Kidney (tissue), 14 donors: Measurements from ENCODE around the gene ZNF670. TPM values are rescaled to one million over a fixed set of nuclear protein-coding genes. Genes with fewer than 3 reads are reported as not detected.
A peak's percentile ranks its signal among the peaks of the same experiment; 100 is the strongest.

Experiments
- DNase-seq, 5 donors: peaks; one replicate each; pipeline ENCODE4 v3.0.0-alpha.2; 2013 to 2020
- FAIRE-seq: peaks from 2 replicates; lab custom pipeline; 2012; peaks lifted over from hg19 to GRCh38; lab: Jason Lieb, UNC
- H3K27ac ChIP-seq, 2 donors: one replicate each; pipeline ENCODE4 v1.7.0; 2013; ENCODE audit warnings: low read depth in 2 of 2, low read length in 2 of 2, inconsistent platforms in 1 of 2
- H3K27me3 ChIP-seq: one replicate; pipeline ENCODE4 v1.7.1; 2013; ENCODE audit warnings: low read length, inconsistent platforms; ENCODE audit not compliant: control insufficient read depth, insufficient read depth
- H3K36me3 ChIP-seq, 3 donors: one replicate each; pipeline versions ENCODE4 v1.7.0 to v1.7.1; 2013; ENCODE audit warnings: low read length in 3 of 3, control low read depth in 1 of 3, inconsistent platforms in 1 of 3; ENCODE audit not compliant: insufficient read depth in 3 of 3, control insufficient read depth in 2 of 3
- H3K4me1 ChIP-seq, 3 donors: one replicate each; pipeline versions ENCODE4 v1.7.0 to v1.7.1; 2013; ENCODE audit warnings: low read length in 3 of 3, inconsistent platforms in 1 of 3, low read depth in 1 of 3; ENCODE audit not compliant: control insufficient read depth in 2 of 3, insufficient read depth in 2 of 3
- H3K4me3 ChIP-seq, 3 donors: one replicate each; pipeline versions ENCODE4 v1.7.0 to v1.8.1; 2013; ENCODE audit warnings: low read length in 3 of 3, control low read depth in 1 of 3, inconsistent platforms in 1 of 3
- H3K9ac ChIP-seq, 3 donors: one replicate each; pipeline versions ENCODE4 v1.7.0 to v1.7.1; 2013; ENCODE audit warnings: low read length in 3 of 3, control low read depth in 1 of 3, inconsistent platforms in 1 of 3
- H3K9me3 ChIP-seq, 3 donors: one replicate each; pipeline versions ENCODE4 v1.7.0 to v1.7.1; 2013; ENCODE audit warnings: low read length in 3 of 3, control low read depth in 1 of 3, inconsistent platforms in 1 of 3; ENCODE audit not compliant: control insufficient read depth in 2 of 3, insufficient read depth in 1 of 3
- CTCF ChIP-seq: IDR thresholded peaks from 3 replicates; pipeline ENCODE4 v1.5.1; 2012; ENCODE audit warnings: mild to moderate bottlenecking, moderate library complexity, borderline replicate concordance; ENCODE audit not compliant: insufficient read depth; ENCODE audit errors: extremely low read depth
- intact Hi-C: fragments of 100-400 bp; cut with DNase I; formaldehyde crosslinking; loops from one replicate; pipeline ENCODE4 v1.11.1; 2022
- polyA plus RNA-seq: library from polyadenylated mRNA; stranded (reverse); fragments of 350-450 nt; fragmentation: Illumina TruSeq; extraction: RNeasy Lipid Tissue Mini Kit (QIAGEN cat#74804); gene quantifications from one replicate; pipeline ENCODE4 v1.2.3, GENCODE V29; 2014; ENCODE audit warnings: low read depth, low replicate concordance; ENCODE audit not compliant: insufficient read depth
- total RNA-seq: library from RNA; stranded (reverse); fragmentation: NEBNext Ultra II Directional; extraction: Animal tissue kit (Norgen Biotek cat#: 25700); gene quantifications from one replicate; pipeline ENCODE4 v1.2.1, GENCODE V29; 2021
- donor health status: control.
- donor health status: control.
- donor health status: control.
- donor health status: control.
- donor health status: control.
- donor health status: DM: yes; HTN: yes; CAD: no.
- donor health status: Normal renal cell carcinoma (clear cell type).

Gene ZNF670
- total and polyA plus RNA-seq, 2 donors from 2014 or later = 2.0 to 2.9 TPM

GRCh38 chr1:247060771-247061170 is 17.8 kb downstream of the ZNF670 start:
- intact Hi-C loops = no loop called here

GRCh38 chr1:247056071-247056470 is 22.5 kb downstream of the ZNF670 start:
- TF ChIP-seq CTCF = no peak
- Histone ChIP-seq H3K9me3 (peaks cover 0 to 21% (median 10%) of the 10 kb centered on the region in 3 donors), H3K36me3 (no peaks in the 10 kb centered on the region), H3K4me1 (no peaks in the 10 kb centered on the region), H3K27me3 (no peaks in the 10 kb centered on the region), H3K27ac (no peak overlapping the region), H3K9ac (no peak overlapping the region), H3K4me3 (no peak overlapping the region)
- DNase-seq (no peak), FAIRE-seq (no peak)
- intact Hi-C loops = no loop called here

More at GRCh38 chr1:247060771-247061170, 17.8 kb downstream of the ZNF670 start:
- H3K9ac ChIP-seq = no peak overlapping the region
- no peaks in the 10 kb centered on the region for H3K27me3 ChIP-seq
- H3K4me1 ChIP-seq = no peaks in the 10 kb centered on the region
- DNase-seq (no peak), FAIRE-seq (peak; percentile 27)
- TF ChIP-seq CTCF = no peak
- H3K27ac ChIP-seq = no peak overlapping the region
- H3K4me3 ChIP-seq = no peak overlapping the region
- H3K9me3 ChIP-seq = peaks cover 0 to 4% (median 0%) of the 10 kb centered on the region in 3 donors
- H3K36me3 ChIP-seq = peaks cover 0 to 4% (median 0%) of the 10 kb centered on the region in 3 donors

GRCh38 chr1:247054992-247055415 is 23.6 kb downstream of the ZNF670 start:
- H3K36me3 ChIP-seq = no peaks in the 10 kb centered on the region
- H3K27ac ChIP-seq = no peak overlapping the region
- no peaks in the 10 kb centered on the region for H3K4me1 ChIP-seq
- H3K4me3 ChIP-seq = no peak overlapping the region
- FAIRE-seq (no peak), DNase-seq (no peak)
- no peak for TF ChIP-seq CTCF
- peaks cover 0 to 25% (median 10%) of the 10 kb centered on the region in 3 donors for H3K9me3 ChIP-seq
- intact Hi-C loops = no loop called here
- no peaks in the 10 kb centered on the region for H3K27me3 ChIP-seq
- no peak overlapping the region for H3K9ac ChIP-seq

- Histone ChIP-seq H3K9me3 (peaks cover 2 to 47% (median 23%) of the 10 kb centered on the region in 3 donors), H3K27me3 (no peaks in the 10 kb centered on the region), H3K4me3 (no peak overlapping the region), H3K27ac (no peak overlapping the region), H3K36me3 (no peaks in the 10 kb centered on the region), H3K4me1 (no peaks in the 10 kb centered on the region), H3K9ac (no peak overlapping the region)
- TF ChIP-seq CTCF = no peak
- DNase-seq (no peak), FAIRE-seq (no peak)
- intact Hi-C loops = no loop called here
These were observed 30.9 kb downstream of the ZNF670 start for GRCh38 chr1:247047702-247048101.
